SIG-M5 treated with dmso at 0.1 percent for 504 hours (cell line): ENCODE results near the gene TMEM150B.

Experiments
- DNase-seq: peaks from one replicate; lab custom pipeline; 2025; ENCODE audit not compliant: unreplicated experiment; lab: John Stamatoyannopoulos, UW

The TMEM150B gene

DNA sequence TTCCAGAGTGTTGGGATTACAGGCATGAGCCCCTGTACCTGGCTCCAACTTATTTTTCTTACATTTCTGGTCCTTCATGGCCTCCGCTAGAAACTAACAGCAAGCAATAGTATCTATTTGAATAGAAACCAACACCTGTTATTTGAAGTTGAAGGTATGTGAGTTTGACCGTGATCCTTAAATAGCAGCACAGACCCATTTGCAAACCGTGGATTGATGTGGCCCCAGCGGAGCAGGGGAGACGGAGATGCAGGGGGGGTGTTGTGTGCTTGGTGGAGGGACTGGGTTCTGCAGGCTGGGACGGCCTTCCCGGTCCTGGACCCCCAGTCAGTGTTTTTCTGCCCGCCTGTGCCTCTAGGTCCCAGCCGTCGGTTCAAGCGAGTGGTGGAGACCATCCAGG lies 16.9 kb downstream of the TMEM150B start:
- DNase-seq = no peak

GRCh38 chr19:55306712-55307111 lies 18.4 kb downstream of the TMEM150B start:
- no peak for DNase-seq

DNA sequence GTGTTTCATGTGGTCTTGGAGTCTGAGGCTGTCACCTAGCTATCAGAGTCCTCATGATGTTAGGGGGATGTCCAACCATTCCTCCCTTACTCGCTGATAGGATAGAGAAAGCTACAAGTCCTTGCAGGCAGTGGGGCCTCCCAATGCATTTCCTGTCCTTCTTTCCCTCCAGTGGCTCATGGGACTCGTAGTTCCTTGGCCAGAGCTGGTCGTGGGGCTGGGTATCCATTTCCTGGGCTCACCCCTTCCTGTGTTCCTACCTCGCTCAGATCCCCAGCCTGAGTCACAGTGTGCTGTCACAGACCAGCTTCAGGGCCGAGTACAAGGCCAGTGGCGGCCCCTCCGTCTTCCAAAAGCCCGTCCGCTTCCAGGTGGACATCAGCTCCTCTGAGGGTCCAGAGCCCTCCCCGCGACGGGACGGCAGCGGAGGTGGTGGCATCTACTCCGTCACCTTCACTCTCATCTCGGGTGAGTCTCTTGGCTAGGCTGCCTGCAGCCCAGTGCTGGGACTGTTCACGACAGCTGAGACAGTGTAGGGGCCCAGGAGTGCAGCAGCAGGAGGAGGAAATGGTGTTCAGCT lies 19.1 kb downstream of the TMEM150B start:
- no peak for DNase-seq

DNA sequence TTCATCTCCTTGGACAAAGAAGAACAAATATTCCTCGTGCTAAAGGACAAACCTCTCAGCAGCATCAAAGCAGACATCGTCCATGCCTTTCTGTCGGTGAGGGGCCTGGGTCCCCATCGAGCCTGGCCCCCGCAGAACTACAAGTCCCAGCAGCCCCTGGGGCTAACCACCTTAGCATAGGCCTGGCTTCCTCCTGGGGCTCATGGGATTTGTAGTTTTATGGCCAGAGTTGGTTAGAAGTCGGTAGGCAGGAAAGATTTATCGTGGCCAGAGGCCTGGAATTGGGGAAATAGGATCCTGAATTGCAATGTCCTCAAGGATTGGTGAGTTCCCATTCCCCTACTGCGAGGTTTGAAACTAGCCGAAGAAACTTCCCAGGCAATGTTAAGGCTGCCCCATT lies 19.6 kb downstream of the TMEM150B start:
- DNase-seq = peak; percentile 25

GRCh38 chr19:55304980-55305379 lies 20.2 kb downstream of the TMEM150B start:
- no peak for DNase-seq

GRCh38 chr19:55304279-55304978 lies 20.7 kb downstream of the TMEM150B start:
- peak; percentile 20 for DNase-seq

GRCh38 chr19:55303477-55303876 lies 21.7 kb downstream of the TMEM150B start:
- no peak for DNase-seq

DNA sequence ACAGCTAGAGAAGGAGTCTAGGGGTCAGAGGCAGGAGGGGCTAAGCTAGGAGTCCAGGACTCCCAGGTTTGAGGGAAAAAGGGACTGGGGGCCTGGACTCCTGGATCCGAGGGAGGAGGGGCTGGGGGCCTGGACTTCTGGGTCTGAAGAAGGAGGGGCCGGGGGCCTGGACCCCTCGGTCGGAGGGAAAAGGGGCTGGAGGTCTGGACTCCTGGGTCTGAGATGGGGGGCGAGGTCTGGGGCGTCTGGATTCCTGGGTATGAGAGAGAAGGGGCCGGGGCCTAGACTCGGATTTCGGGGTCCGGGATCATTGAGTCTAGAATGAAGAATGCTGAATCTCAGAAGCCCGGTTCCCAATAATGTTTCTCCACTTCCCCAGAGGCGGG lies 22.8 kb downstream of the TMEM150B start:
- no peak for DNase-seq

DNA sequence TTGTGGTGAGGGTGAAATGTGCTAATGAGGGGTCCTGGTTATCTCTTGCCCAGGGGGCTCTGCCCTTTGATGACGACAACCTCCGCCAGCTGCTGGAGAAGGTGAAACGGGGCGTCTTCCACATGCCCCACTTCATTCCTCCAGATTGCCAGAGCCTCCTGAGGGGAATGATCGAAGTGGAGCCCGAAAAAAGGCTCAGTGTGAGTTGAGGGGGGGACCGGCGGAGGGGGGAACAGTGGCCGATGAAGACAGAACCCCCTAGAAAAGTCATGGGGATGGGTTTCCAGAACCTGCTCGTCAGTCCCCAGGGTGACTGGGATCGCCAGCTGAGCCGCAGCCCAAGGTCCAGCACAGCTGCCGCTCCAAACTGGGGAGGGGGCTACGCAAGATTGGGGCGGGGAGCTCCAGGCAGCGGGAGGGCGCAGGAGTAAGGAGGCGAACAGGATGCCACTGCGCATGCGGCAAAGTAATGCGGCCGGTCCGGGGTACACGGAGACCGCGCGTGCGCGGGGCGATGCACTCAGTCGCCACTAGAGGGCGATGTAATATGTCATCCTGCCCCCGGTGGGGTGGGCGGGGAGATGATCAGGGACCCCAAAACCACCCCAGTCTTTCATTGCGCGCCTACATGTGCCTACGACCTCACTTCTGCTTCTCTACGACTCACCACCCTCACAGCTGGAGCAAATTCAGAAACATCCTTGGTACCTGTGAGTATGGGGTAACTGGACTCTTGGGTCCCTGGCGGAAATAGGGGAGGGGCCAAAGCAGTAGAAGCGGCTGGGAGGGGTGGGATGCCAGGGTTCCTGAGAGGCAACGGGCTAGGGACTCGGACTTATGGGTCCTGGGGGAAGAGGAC lies 23.5 kb downstream of the TMEM150B start:
- peak; percentile 70 for DNase-seq

GRCh38 chr19:55300886-55301458 lies 24.2 kb downstream of the TMEM150B start:
- DNase-seq = no peak

GRCh38 chr19:55299991-55300390 lies 25.1 kb downstream of the TMEM150B start:
- no peak for DNase-seq

DNA sequence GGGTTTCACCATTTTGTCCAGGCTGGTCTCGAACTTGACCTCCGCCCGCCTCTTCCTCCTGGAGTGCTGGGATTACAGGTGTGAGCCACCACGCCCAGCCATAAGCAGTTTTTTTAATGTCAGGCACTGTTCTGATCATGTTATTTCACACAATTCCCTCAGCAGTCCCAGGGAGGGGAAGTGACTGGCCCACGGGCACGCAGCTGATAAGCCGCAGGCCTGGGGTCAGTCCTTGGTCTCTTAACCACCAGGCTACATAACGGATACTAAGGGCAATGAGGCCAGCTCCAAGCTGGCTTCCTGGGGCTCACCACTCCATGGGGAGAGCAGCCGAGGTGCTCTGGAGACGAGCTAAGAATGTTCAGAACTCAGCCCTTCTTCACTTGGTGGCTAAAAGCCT lies 27.9 kb downstream of the TMEM150B start:
- no peak for DNase-seq

- no peak for DNase-seq
Observed at GRCh38 chr19:55289117-55289796, 35.9 kb downstream of the TMEM150B start.

DNA sequence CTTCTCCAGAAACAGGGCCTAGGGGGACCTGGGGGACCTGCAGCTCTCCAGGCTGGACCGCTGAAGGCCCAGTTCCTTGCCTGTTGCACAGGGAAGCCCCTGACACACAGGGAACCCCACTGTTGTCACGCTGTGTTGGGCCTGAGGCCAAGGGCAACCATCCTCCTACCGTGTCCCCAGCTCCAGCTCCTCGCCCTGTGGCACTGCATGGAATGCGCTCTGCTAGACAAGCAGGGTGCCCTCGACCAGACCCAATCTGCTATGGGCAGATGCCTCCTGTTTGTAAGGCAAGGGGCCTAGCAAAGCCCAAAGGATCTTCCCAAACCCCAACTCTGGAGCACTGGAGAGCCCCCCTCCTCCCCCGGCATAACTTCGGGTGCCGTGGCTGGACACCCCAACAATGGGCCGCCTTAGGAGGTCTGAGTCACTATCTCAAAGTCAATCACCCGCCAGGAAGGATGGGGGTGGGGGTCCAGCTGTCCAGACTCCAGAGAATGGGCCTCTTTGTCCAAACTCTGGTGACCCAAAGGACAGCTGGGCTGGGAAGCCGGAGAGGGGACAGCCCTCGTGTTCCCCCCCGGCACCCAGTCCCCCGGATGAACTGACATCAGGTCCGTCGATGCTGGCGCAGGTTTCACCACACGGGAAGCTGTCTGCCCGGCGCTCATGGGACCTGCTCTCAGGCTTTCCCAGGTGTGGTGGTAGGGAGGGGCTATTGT lies 37.6 kb downstream of the TMEM150B start:
- no peak for DNase-seq

DNA sequence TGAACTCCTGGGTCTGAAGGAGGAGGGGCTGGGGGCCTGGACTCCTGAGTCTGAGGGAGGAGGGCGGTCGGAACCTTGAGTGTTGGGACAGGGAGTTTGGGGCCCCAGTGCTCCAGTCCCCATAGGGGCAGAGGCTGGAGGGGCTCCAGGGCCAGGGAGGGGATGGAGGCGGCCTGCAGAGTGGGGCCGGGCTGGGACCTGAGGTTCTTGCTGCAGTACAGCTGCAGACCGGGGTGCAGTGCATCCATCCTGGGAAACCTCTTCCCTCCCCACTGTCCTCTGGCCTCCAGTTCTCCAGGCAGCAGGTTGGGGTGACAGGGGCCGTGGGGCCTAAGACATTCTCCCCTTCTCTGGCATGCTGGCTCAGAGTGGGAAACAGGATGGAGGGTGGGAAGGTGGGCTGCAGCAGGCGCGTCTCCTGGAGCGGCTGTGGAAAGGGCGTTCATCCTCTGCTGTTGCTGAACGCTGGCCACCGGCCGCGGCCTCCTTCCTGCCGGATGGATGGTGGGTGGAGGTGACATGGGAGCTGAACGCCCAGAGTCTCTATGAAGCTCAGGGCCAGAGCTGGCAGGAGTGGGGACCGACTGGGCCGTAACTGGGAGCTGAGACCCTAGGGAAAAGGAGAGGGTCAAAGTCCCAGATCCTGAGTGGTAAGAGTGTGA lies 39.8 kb downstream of the TMEM150B start:
- DNase-seq = no peak

DNA sequence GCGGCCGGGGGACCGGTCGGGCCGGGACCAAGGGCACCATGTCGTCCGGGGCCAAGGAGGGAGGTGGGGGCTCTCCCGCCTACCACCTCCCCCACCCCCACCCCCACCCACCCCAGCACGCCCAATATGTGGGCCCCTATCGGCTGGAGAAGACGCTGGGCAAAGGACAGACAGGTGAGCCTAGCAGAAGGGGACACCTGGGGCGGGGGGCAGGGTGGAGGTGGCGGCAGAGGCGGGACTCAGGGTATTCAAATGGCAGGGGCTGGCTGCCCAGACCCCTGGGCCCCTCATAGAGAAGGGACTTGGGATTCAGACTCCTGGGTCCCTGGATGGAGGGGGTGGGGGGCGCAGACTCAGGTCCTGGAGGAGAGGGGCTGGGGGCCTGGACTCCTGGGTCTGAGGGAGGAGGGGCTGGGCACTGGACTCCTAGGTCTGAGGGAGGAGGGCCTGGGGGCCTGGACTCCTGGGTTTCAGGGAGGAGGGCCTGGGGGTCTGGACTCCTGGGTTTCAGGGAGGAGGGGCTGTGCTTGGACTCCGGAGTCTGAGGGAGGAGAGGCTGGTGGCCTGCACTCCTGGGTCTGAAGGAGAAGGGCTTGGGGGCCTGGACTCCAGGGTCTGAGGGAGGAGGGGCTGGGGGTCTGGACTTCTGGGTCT lies 40.6 kb downstream of the TMEM150B start:
- DNase-seq = no peak

GRCh38 chr19:55283548-55284377 lies 41.4 kb downstream of the TMEM150B start, which contains the start of gene BRSK1:
Gene BRSK1, plus strand, starts transcription at chr19:55283997. Its CDS starts 446 bp downstream, at chr19:55284443.
- DNase-seq = no peak
